ENCODE results near the gene CD52.

The CD52 gene

DNA sequence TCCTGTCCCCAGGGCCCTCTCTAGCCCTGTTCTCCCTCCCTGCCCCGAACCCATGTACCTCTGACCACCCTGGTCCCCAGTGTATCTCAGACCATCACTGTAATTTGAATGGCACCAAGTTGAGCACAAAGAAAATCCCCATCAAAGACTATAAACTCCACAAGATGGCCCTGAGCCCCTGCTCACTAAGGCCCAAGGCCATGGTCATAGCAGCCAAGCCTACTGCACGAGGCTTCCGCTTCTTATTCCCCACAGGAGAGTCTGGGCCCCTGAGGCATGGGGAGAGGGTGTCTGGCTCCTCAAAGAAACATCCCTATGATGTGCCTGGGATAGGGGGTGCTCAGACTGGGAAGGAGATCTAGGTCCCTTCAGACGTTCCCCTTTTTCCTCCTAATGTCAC lies 50.2 kb downstream of the CD52 start:
- no peak overlapping the region for H3K4me3 ChIP-seq (ENCODE audit: low read depth, low read length)
- TF ChIP-seq, protein P1, sequence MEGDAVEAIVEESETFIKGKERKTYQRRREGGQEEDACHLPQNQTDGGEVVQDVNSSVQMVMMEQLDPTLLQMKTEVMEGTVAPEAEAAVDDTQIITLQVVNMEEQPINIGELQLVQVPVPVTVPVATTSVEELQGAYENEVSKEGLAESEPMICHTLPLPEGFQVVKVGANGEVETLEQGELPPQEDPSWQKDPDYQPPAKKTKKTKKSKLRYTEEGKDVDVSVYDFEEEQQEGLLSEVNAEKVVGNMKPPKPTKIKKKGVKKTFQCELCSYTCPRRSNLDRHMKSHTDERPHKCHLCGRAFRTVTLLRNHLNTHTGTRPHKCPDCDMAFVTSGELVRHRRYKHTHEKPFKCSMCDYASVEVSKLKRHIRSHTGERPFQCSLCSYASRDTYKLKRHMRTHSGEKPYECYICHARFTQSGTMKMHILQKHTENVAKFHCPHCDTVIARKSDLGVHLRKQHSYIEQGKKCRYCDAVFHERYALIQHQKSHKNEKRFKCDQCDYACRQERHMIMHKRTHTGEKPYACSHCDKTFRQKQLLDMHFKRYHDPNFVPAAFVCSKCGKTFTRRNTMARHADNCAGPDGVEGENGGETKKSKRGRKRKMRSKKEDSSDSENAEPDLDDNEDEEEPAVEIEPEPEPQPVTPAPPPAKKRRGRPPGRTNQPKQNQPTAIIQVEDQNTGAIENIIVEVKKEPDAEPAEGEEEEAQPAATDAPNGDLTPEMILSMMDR (IDR thresholded peaks at IDR 0.05; ENCODE audit: borderline replicate concordance, insufficient read depth, low read depth, low read length) = no peak

DNA sequence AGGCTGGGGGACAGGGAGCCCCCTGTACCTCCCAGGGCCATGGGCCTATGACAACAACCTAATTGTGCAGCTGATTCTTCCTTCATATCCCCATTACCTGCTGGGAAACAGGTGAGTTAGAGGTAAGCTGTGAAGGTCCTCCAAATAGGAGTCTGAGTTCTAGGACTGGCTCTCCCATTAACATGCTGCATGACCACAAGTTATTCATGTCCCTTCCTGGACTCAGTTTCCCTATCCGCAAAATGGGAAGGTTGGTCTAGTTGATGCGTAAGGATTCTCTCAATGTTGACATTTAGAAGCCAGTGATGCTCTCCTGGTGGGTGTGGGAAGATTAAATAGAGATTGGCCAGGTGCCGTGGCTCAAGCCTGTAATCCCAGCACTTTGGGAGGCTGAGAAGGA lies 50.7 kb downstream of the CD52 start:
- TF ChIP-seq, protein P1 (IDR thresholded peaks at IDR 0.05; ENCODE audit: borderline replicate concordance, insufficient read depth, low read depth, low read length) = no peak
- H3K4me3 ChIP-seq (ENCODE audit: low read depth, low read length) = no peak overlapping the region
